GM19035 (cell line): Measurements from ENCODE around the gene FCN2.
"Not testable (repeated sequence)": the region's sequence is repeated elsewhere in the genome, so short reads cannot be mapped to it uniquely, and the experiment has no call there.

Source experiments
- ATAC-seq: cut with Tn5 transposase; IDR thresholded peaks from one replicate; pipeline ENCODE4 v1.9.1; 2021; ENCODE audit not compliant: unreplicated experiment

FCN2 gene

DNA sequence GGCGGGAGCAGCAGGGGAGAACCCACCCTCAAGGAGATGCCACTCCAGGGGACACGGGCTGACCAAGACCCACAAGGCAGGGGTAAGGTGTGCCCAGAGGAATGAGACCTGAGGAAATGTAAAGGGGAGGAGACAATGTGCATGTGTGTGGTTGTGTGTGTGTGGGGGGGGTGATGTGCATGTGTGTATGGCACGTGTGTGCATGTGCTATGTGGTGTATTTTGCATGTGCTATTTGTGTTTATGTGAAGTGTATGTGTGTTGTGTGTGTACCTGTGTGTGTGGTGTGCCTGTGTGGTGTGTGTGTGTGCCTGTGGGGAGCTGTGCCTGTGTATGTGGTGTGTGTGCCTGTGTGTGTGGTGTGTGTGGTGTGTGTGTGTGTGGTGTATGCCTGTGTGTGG, 33.5 kb upstream of the FCN2 start:
- no peak for ATAC-seq

DNA sequence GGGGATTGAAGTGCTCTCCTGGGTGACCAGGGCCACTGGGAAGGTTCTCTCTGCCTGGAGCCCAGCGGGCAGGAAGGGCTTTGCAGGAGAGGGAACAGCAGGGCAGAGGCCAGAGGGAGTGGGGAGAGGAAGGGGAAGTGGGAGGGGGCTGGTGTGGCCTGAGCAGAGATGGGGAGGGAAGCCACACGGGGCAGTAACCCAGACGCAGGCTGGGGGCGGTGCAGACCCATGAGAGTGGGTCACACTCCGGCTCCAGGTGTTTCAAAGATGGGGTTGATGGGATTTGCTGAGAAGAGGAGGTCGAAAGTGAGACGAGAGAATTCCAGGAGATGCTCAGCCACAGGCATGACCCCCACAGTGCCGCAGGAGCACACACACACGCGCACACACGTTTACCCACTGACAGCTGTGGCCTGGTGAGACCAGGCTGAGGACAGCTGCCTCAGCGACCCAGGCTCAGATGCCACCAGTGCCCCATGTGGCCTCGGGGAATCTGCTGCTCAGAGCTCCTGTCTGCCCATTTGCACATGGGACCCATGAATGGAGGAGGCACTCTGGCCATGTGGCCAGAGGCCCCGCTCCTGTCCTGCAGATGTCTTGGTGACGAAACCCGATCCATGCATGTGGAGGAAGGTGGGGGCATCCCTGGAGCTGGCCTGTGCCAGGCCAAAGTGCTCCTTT, 32.7 kb upstream of the FCN2 start:
- no peak for ATAC-seq

DNA sequence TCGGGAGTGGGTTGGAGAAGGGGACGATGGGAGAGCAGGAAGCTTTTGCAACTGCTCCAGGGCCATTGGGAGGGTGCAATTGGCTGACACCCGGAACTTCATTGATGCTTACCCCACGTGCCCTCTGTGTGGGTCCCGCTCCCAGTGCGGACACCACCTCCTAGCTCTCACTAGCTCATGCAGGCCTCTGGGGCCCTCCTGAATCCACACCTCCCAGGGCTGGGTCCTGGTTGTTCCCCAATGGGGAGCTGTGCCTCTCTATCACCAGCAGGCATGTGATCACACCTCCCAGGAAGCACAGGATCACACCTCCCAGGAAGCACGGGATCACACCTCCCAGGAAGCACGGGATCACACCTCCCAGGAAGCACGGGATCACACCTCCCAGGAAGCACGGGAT, 32.1 kb upstream of the FCN2 start:
- no peak for ATAC-seq

DNA sequence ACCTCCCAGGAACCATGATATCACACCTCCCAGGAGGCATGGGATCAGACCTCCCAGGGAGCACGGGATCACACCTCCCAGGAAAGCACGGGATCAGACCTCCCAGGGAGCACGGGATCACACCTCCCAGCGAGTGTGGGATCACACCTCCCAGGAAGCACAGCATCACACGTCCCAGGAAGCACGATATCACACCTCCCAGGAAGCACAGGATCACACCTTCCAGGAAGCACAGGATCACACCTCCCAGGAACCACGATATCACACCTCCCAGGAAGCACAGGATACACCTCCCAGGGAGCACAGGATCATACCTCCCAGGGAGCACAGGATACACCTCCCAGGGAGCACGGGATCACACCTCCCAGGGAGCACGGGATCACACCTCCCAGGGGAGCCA, 30.0 kb upstream of the FCN2 start:
- ATAC-seq = no peak

DNA sequence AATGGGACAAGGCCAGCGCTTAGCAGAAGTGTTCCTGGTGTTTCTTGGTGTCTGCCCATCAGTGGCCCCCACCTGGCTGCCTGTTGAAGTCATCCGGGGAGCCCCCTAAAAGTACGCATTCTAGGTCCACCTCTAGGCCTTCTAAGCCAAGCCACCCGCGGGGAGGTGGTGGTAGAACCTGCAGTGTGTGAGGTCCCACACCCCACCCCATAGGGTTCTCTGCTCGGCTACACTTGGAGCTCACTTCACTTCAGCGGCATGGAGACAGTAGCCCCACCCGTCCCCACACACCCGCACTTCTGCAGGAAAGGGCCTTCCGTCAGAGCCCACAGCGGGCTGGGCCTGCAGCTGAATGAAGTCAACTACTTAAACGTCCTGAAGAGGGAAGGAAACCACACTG, 29.6 kb upstream of the FCN2 start:
- no peak for ATAC-seq

DNA sequence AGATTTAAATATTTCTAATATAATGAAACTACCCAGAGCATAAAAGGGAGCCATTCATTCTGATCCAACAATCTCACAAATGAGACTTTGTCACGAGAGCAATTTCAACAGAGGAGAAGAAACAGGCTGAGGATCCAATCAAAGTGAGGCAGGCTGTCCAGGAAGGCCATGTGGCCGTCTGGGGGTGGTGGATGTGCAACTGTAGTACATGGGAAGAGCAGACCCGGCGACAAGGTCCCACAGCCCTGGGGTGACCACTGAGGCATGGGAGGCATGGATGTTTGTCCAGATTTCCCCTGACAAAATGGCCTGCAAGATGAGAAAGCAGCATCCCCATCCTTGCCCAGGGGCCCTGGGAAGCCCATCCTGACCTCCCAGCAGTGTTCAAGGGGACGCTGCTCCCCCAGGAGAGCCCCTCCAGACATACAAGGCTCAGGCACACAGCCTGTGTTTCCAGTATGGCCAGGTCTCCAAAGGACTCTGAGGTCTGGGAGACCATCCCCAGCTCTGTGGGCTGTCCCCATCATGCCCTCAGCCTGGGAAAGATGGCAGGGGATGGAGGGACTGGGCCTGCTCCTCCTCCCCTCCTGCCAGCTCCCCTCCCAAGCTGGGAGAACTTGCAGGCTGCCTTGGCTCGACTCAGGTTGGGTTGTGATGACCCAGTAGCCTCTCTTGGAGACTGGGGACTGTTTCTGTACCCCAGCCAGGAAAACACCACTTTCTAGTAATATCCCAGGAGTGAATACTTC, 27.5 kb upstream of the FCN2 start:
- no peak for ATAC-seq

DNA sequence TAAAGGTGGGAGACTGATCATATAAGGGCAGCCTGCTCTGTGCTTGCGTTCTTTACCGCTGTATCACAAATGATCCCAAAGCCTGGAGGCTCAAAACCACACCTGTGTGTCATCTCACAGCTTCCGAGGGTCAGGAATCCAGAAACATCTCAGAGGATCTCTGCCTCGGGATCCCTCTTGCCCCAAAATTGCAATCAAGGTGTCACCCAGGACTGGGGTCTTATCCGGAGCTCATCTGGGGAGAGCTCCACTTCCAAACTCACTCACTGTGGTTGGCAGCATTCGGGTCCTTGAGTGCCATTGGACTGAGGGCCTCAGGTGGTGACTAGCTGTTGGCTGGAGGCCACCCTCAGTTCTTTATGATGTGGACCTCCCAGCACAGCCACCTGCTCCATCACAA, 26.7 kb upstream of the FCN2 start:
- ATAC-seq = no peak

DNA sequence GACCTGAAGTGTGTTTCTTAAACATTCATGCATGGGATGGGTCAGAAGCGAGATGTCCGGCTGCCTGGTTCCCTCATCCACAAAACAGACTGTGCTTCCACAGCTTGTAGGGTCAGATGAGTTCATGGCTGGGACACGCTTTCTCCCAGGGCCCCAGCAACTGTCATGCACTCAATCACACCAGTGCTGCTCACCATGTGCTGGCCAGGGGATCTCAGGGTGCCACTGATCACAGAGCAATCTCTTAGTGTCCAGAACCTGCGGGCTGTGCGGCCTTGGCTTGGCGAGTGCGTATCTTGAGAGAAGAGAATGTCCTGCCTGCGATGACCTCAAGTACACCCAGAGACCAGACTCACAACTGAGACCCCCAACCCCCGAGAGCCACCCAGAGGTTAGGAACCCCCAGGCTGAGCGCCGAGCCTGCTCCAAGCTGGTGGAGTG, 26.0 kb upstream of the FCN2 start:
- no peak for ATAC-seq

DNA sequence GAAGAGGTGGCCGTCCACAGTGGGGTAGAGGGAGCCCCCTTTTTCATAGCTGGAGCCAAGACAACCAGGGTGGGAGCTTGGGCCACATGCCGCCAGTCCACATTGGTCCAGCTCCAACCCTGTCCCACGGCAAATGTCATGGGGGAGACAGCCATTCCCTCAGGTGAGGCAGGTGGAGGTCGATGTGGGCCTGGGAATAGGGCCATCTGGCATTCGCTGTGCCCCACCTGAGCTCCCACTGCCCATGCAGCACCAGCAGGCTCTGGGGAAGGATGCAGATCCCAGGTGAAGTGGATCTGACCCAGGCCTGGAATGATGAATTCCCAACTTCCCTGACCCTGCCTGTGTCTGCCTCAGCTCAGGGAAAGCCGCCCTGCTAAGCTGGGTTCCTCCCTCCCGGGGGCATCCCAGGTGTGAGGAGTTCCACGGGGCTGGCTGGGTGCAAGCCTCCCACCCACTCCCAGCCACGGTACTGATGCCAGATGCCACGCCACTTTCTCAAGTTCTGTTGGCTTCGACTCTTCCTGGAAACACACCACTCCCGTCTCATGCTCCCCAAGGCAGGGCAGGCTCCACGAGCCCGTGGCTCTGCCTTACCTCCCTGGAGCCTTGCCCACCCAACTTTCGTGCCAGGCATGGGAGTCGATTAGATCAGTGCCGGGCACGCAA, 25.2 kb upstream of the FCN2 start:
- ATAC-seq = no peak

DNA sequence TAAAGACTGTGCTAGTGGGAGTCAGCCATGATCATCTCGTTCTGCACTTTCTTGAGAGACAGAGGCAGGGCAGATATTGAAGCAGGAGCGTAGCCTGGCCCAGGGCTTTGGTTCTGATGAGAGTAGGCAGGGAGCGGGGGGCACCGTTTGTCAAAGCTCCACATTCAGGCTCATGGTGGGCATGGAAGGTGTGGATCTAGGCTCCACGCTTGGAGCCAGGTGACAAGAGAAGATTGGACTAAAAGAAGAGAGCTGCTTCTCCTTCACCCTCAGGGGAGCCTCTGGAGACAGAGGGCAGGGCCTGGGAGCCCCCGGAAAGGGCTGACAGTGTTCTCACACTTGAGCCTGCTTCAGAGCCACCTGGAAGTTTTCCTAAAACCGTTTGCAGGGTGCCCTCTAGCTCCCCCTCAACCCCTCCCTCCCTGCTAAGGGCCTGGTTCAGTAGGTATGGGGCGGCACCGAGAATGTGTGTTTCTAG, 24.7 kb upstream of the FCN2 start:
- ATAC-seq = no peak

DNA sequence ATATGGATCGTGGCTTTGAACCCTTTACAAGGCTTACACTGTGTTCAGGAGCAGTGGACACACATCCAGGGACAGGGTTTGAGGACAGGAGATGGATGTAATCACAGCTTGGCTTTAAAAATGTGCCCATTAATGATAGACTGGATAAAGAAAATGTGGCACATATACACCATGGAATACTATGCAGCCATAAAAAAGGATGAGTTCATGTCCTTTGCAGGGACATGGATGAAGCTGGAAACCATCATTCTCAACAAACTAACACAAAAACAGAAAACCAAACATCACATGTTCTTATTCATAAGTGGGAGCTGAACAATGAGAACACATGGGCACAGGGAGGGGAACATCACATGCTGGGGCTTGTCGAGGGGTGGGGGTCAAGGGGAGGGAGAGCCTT, 23.2 kb upstream of the FCN2 start:
- not testable (repeated sequence) for ATAC-seq

DNA sequence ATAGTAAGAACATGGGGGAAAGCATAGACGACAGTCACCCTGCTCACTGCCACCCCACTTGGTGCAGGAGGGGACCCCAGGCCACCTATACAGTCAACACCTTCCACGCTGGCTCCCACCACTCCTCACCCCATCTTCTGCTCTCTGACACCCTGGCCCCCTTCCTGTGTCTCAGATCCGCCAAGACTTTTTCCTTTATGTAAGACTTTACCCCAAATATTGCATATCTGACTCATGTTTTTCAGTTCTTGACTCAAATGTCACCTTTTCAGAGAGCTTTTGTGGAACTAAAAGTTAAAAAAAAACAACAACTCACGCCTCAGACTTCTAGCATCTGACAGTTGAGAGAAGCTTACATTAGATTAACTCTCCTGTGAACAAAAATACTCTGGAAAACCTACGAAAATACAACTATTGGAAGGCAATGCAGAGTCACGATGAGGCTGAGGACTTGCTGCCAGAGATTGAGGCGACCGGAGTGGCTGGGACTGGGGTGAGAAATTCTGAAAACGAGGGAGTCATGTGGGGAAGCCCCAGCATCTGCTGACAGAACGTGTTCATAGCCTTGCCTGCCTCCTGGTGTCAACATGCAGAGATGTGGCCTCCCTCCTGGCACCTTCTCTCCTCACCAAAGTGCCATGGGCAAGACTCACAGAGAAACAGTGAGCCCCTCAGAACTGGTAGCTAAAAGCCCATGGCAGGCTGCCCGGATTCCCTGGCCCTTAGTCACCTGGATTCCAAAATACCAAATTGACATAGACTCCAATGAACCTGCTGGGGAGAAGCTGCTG, 22.4 kb upstream of the FCN2 start:
- peak; percentile 85 for ATAC-seq

DNA sequence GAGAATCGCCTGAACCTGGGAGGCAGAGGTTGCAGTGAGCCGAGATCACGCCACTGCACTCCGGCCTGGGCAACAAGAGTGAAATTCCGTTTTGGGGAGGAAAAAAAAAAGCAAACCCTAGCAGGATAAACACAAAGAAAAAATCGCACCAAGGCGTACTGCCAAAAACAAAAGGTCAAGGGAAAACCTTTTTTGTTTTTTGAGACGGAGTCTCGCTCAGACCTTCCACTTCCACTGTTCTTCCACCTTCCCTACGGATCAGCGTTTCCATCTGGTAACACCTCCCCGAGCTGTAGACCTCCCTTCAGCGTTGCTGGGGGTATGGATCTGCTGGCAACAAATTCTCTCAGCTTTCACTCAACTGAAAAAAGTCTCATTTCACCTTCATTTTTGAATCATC, 20.1 kb upstream of the FCN2 start:
- no peak for ATAC-seq

DNA sequence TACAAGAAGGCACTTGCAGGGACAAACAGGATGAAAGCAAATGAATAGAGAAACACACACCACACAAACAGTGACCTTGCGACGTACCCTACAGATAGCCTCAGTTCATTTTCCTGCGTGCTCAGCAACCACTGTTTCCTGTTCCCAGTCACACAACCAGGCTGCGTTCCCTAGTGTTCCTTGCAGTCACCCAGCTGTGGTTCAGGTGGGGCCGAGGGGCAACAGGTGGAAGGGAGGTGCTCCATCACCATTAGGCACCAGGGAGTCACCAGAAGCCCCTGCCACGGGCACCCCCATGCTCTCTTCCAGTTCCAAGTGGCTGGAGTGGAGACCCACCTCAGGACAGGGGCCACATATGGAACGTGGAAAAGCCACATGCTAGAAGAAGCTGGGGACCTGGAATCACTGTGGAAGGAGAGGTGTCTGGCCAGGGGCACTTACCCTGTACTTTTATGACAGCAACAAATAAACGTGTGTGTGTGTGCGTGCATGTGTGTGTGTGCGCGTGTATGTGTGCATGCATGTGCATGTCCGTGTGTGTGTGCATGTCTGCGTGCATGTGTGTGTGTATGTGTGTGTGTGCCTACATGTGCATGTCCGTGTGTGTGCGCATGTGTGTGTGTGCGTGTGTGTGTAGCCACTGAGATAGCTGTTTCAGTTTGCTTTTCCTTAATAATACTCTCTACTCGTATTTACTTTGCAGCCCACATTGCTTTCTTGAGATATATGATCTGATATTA, 18.8 kb upstream of the FCN2 start:
- no peak for ATAC-seq

DNA sequence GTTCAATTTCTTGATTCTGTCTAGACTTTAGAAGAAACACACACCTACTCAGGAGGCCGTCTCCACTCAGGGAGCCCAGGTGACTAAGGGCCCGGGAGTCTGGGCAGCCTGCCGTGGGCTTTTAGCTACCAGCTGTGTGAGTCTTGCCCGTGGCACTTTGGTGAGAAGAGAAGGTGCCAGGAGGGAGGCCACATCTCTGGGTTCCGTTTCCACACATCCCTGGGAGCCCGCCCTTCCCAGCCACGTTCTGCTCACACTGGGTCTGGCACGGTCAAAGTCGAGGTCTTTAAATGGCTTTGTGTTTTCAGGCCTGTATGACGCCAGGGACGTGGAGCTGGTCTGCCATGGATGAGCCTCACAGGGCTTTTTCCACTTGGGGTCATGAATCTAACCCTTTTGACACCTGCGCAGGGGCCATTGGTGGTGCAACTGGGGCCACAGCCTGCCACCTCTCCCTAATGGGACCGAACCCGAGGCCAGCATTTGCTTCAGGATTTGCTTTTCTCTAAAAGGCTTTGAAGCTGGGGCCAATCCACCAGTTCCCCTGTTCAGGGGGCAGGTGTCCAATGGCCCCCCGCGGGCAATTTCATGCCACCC, 17.2 kb upstream of the FCN2 start:
- ATAC-seq = no peak

DNA sequence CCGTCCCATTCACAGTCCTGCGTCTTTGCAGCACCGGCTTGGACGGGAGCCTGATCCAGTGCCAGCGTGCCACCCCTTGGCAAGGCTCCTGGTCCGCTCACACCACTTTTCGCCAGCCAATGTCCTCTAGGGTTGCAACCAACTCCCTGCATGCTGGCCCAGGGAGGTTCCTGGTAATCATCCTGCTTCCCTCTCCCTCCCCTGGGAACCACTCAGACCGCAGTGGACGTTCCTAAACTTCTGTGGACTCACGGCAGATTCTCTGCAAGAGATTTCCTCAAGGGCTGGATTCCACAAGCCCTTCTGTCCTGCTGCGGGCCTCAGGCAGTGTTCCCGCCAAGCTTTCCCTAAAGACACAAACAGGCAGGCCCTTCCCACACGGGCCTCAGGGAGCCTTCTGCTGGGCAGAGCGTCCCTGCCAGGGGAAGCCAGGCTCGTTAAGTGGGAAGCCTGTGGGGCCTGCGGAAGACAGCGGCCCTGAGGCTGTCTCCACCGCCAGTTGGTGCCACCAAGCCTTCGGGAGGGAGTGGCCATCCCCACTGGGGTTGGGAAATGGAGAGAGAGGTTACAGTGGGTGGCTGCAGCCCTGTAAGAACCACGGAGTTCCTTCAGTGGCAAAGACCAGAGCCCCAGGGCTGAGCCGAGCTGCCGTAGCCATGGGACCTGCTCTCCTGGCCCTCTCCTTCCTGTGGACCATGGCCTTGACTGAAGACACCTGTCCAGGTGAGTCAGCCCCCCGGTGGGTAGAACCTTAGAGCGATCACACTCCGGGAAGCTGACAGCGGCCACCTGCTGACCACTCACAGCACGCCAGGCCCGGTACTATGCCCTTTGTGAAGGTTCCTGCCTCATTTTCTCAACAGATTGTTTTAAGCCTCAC, 16.4 kb upstream of the FCN2 start:
- no peak for ATAC-seq

DNA sequence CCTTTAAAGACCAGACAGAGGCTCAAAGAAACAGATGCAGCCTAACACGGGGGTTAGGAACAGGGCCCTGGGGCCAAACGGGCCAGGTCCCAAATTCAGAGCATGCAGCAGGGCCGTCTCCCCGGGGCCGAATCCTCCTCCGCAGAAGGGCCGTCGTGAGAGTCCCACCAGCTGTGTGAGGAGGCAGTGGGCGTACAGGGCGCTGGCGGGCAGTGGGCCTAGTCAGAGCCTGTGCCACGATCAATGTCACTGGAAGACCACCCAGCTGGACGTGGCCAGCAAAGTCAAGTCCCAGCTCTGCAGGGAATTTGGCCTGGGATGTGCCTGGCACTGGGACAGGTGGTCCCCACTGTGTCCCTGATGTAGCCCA, 15.8 kb upstream of the FCN2 start:
- no peak for ATAC-seq

DNA sequence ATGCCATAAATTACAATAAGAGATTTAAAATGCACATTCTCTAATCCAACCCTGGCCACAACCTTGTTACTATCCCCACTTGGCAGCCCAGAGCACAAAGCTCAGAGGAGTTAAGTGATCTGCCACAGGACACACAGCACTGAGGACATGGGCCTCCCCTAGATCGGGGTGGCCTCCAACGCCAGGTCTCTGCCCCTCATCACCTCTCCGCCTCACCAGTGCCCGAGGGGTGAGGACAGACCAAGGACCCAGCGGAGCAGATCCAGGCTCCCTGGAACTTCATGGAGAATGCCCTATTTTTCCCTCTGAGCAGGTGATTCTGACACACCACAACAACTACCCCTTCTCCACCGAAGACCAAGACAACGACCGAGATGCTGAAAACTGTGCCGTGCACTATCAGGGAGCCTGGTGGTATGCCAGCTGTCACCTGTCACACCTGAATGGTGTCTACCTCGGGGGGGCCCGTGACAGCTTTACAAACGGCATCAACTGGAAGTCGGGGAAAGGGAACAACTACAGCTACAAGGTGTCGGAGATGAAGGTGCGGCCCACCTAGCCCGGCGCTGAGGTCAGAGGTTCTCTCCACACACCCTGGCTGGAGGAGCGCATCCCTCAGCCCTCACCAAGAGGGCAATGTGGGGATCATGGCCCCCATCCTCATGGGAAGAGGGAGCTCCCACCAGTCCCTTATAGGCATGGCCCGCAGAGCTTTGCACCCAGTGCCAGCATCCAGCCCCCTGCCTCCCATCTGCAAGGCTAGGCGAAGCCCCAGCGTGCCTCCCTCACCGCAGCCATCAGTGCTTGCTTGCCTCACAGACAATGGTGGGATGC, 12.5 kb upstream of the FCN2 start:
- ATAC-seq = no peak
